SU-DHL-6 (cell line): ENCODE measurements around the gene CLIC5.

Experiments used
- H2AFZ ChIP-seq: fragments of 200-600 bp; sonication (generic); 2 replicates; pipeline ENCODE4 v1.6.1; 2014; ENCODE audit warnings: low read depth, mild to moderate bottlenecking, moderate library complexity, mixed read lengths, antibody characterized with exemption, low read length; ENCODE audit not compliant: severe bottlenecking
- H3F3A ChIP-seq: fragments of 200-600 bp; shearing (Covaris generic); 2 replicates; pipeline ENCODE4 v1.6.0; 2016; ENCODE audit warnings: antibody characterized with exemption, mild to moderate bottlenecking; ENCODE audit not compliant: insufficient read depth
- H3K27ac ChIP-seq: fragments of 200-600 bp; sonication (generic); 2 replicates; pipeline ENCODE4 v1.5.1; 2016; ENCODE audit warnings: low read depth, mild to moderate bottlenecking, low read length, moderate library complexity, mixed read lengths
- H3K27me3 ChIP-seq: fragments of 200-600 bp; sonication (generic), shearing (Covaris generic); 2 replicates; pipeline ENCODE4 v1.6.0; 2014; ENCODE audit warnings: mild to moderate bottlenecking, low read length
- H3K36me3 ChIP-seq: fragments of 200-600 bp; sonication (generic); 2 replicates; pipeline ENCODE4 v1.6.1; 2014; ENCODE audit warnings: mild to moderate bottlenecking, low read length, mixed read lengths
- H3K4me2 ChIP-seq: fragments of 300-600, 200-600 bp; shearing (Covaris generic), sonication (generic); 2 replicates; pipeline ENCODE4 v1.6.0; 2014; ENCODE audit warnings: low read length, low read depth, mild to moderate bottlenecking; ENCODE audit not compliant: poor library complexity, severe bottlenecking
- H3K4me3 ChIP-seq: fragments of 200-600 bp; sonication (generic); 2 replicates; pipeline ENCODE4 v1.5.1; 2014; ENCODE audit warnings: antibody characterized with exemption, low read length, mild to moderate bottlenecking, mixed read lengths; ENCODE audit not compliant: insufficient read depth, poor library complexity, severe bottlenecking
- H3K79me2 ChIP-seq: fragments of 200-600 bp; sonication (generic); 2 replicates; pipeline ENCODE4 v1.6.1; 2014; ENCODE audit warnings: mild to moderate bottlenecking, low read length, moderate library complexity; ENCODE audit not compliant: insufficient read depth
- H3K9ac ChIP-seq: fragments of 200-600 bp; sonication (generic); 2 replicates; pipeline ENCODE4 v1.7.0; 2014; ENCODE audit warnings: mild to moderate bottlenecking, low read length
- H3K9me2 ChIP-seq: fragments of 200-600 bp; sonication (generic); replicated peaks from 2 replicates; pipeline ENCODE4 v1.6.1; 2014; ENCODE audit warnings: low read length; ENCODE audit not compliant: insufficient read depth
- H3K9me3 ChIP-seq: fragments of 200-600 bp; sonication (generic); 2 replicates; pipeline ENCODE4 v1.6.1; 2014; ENCODE audit warnings: low read length, mixed read lengths; ENCODE audit not compliant: insufficient read depth
- H4K20me1 ChIP-seq: fragments of 200-600 bp; sonication (generic); 2 replicates; pipeline ENCODE4 v1.6.1; 2014; ENCODE audit warnings: low read depth, mild to moderate bottlenecking, antibody characterized with exemption, low read length, moderate library complexity, mixed read lengths
- CTCF ChIP-seq: fragments of 200-600 bp; sonication (generic); IDR thresholded peaks from one replicate; pipeline ENCODE4 v1.5.1; 2017; ENCODE audit warnings: antibody characterized with exemption, mild to moderate bottlenecking, low read length, moderate library complexity; ENCODE audit not compliant: insufficient read depth, poor library complexity, severe bottlenecking
- EZH2phosphoT487 ChIP-seq: fragments of 200-600 bp; sonication (generic), shearing (Covaris generic); conservative IDR thresholded peaks from 2 replicates; pipeline ENCODE4 v1.6.1; 2018; ENCODE audit warnings: mild to moderate bottlenecking, antibody characterized with exemption, low read length, moderate library complexity, mixed read lengths

CLIC5 gene

GRCh38 chr6:45841062-45841461 is 174.6 kb downstream of the CLIC5 start:
- Histone ChIP-seq H3K9ac (no peak overlapping the region), H3K9me3 (no peaks in the 10 kb centered on the region), H2AFZ (no peak overlapping the region), H3K79me2 (no peaks in the 10 kb centered on the region), H3K4me2 (no peak overlapping the region), H3K27me3 (no peaks in the 10 kb centered on the region), H3K9me2 (no peaks in the 10 kb centered on the region), H3K4me3 (no peak overlapping the region), H4K20me1 (no peaks in the 10 kb centered on the region), H3F3A (no peaks in the 10 kb centered on the region), H3K27ac (no peak overlapping the region), H3K36me3 (no peaks in the 10 kb centered on the region)
- no peak for TF ChIP-seq CTCF
- TF ChIP-seq EZH2phosphoT487 = no peak

DNA sequence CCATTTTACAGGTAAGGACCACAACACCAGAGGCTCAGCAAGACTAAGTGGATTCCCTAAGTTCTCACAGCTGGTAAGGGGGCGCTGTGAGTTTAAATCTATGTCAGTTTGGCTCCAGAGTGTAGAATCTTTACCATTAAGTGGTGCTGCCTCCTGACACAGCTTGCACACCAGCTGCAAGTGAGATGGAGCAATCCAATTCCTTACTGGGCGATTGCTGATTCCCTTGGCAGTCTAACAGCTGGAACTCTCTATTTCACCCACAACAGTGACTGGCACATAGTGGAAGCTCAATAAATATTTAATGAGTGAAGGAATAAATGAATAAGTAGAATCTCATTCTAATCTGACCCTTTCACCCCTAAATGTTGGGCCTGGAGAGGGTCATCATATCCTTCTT is 176.7 kb downstream of the CLIC5 start:
- Histone ChIP-seq H3K9me3 (no peaks in the 10 kb centered on the region), H4K20me1 (no peaks in the 10 kb centered on the region), H3K4me3 (no peak overlapping the region), H3K9me2 (no peaks in the 10 kb centered on the region), H3K4me2 (no peak overlapping the region), H3K27ac (no peak overlapping the region), H3K79me2 (no peaks in the 10 kb centered on the region), H3F3A (no peaks in the 10 kb centered on the region), H2AFZ (no peak overlapping the region), H3K27me3 (no peaks in the 10 kb centered on the region), H3K9ac (no peak overlapping the region), H3K36me3 (no peaks in the 10 kb centered on the region)
- TF ChIP-seq EZH2phosphoT487 = no peak
- no peak for TF ChIP-seq CTCF

DNA sequence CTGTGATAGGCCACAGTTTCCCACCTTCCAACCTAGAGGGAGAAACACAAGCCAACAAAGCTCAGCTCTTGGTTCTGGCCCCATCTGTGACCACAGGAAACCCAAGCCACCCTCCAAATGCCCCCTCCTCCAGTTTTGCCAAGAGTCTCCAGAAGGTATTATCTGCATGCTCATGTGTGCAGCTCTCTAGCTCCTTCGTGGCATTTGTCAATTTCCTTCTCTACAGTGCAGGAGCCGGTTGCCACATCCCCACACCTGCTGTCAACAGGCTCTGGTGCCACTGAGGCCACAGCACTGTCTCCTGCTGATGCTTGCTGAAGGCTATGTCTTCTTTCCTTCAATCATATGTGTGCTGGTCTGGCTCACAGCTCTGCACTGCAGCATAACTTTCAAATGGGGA is 177.2 kb downstream of the CLIC5 start:
- no peaks in the 10 kb centered on the region for H3K27me3 ChIP-seq
- TF ChIP-seq EZH2phosphoT487 = no peak
- no peak for TF ChIP-seq CTCF

More for the DNA sequence above, 177.2 kb downstream of the CLIC5 start:
- Histone ChIP-seq H2AFZ (no peak overlapping the region), H3K27ac (no peak overlapping the region), H3K4me2 (no peak overlapping the region), H3K36me3 (no peaks in the 10 kb centered on the region), H3F3A (no peaks in the 10 kb centered on the region), H3K4me3 (no peak overlapping the region), H3K9ac (no peak overlapping the region), H3K9me2 (no peaks in the 10 kb centered on the region), H3K79me2 (no peaks in the 10 kb centered on the region), H4K20me1 (no peaks in the 10 kb centered on the region), H3K9me3 (no peaks in the 10 kb centered on the region)
